K562 (cell line): ENCODE data around the gene MYO16. TPM values are rescaled to one million over a fixed set of nuclear protein-coding genes. Genes with fewer than 3 reads are reported as not detected.
A peak's percentile ranks its signal among the peaks of the same experiment; 100 is the strongest.

Experiments
- ATAC-seq: fragments of 200-7000 bp; cut with Tn5 transposase; 3 replicates; pipeline ENCODE4 v1.9.1; 2020; ENCODE audit warnings: moderate library complexity
- BruUV-seq: library from RNA; stranded (reverse); fragments of 400-500 nt; replicated peaks from 2 replicates; lab custom pipeline; 2021; lab: Mats Ljungman, UMichigan
- CTCF ChIA-PET: fragments of 300-600 bp; formaldehyde crosslinking; extraction: SDS; loops from one replicate; lab custom pipeline; 2021; ENCODE audit warnings: low intra/inter-chr PET ratio; lab: Yijun Ruan, JAX
- POLR2A ChIA-PET: fragments of 300-600, 350-650 bp; sonication (Branson Sonifier 250); formaldehyde crosslinking; extraction: SDS; loops from one replicate; lab custom pipeline; 2021; ENCODE audit warnings: antibody characterized with exemption, inconsistent platforms; lab: Yijun Ruan, JAX
- DNase-seq, 4 experiments: peaks; one replicate each; pipeline versions ENCODE4 v3.0.0 to v3.0.0-alpha.2; 2011 to 2018; ENCODE audit warnings: low spot score in 3 of 4, mixed read lengths in 3 of 4; ENCODE audit errors: extremely low read depth in 1 of 4
- FAIRE-seq: peaks from 2 replicates; lab custom pipeline; 2011; peaks lifted over from hg19 to GRCh38; lab: Jason Lieb, UNC
- H2AFZ ChIP-seq: 2 replicates; pipeline ENCODE4 v1.6.0; 2011; ENCODE audit warnings: low read depth, low read length, control low read depth, inconsistent platforms
- H3K27ac ChIP-seq: fragments of 200-600 bp; 3 replicates; pipeline ENCODE4 v1.8.0; 2011; ENCODE audit warnings: low read depth, mild to moderate bottlenecking, control low read depth, inconsistent platforms, low read length, moderate library complexity, mixed read lengths; ENCODE audit errors: extremely low read depth
- H3K27me3 ChIP-seq, 2 experiments: fragments of 300-600 bp in 1 of 2; 2 replicates in 1 of 2; 3 replicates in 1 of 2; pipeline versions ENCODE4 v1.6.0 to v1.8.0; 2011; ENCODE audit warnings: inconsistent platforms in 2 of 2, low read length in 2 of 2, mild to moderate bottlenecking in 1 of 2, mixed read lengths in 1 of 2, moderate library complexity in 1 of 2; ENCODE audit not compliant: control insufficient read depth in 2 of 2, insufficient read depth in 2 of 2
- H3K36me3 ChIP-seq: fragments of 300-600 bp; 3 replicates; pipeline ENCODE4 v1.8.0; 2011; ENCODE audit warnings: mild to moderate bottlenecking, low read length, inconsistent platforms; ENCODE audit not compliant: control insufficient read depth, insufficient read depth
- H3K4me1 ChIP-seq, 2 experiments: fragments of 200-600 bp in 1 of 2; replicated peaks in 1 of 2; 2 replicates in 1 of 2; 3 replicates in 1 of 2; pipeline versions ENCODE4 v1.5.1 to v1.8.0; 2011; ENCODE audit warnings: inconsistent platforms in 2 of 2, low read length in 2 of 2, mild to moderate bottlenecking in 1 of 2, mixed read lengths in 1 of 2, moderate library complexity in 1 of 2; ENCODE audit not compliant: control insufficient read depth in 2 of 2, insufficient read depth in 2 of 2
- H3K4me2 ChIP-seq: 2 replicates; pipeline ENCODE4 v1.6.1; 2011; ENCODE audit warnings: low read length, control low read depth, inconsistent platforms, mixed read lengths; ENCODE audit not compliant: insufficient read depth
- H3K4me3 ChIP-seq: fragments of 200-600 bp; sonication (generic), shearing (Covaris generic); 2 replicates; pipeline ENCODE4 v1.5.1; 2016; ENCODE audit warnings: control low read depth, inconsistent platforms
- H3K79me2 ChIP-seq: fragments of 200-600 bp; 3 replicates; pipeline ENCODE4 v1.8.0; 2011; ENCODE audit warnings: low read length, inconsistent platforms; ENCODE audit not compliant: control insufficient read depth, insufficient read depth
- H3K9ac ChIP-seq, 2 experiments: 2 replicates each; pipeline versions ENCODE4 v1.6.0 to v1.6.1; 2011; ENCODE audit warnings: low read depth in 2 of 2, low read length in 2 of 2, control low read depth in 1 of 2, inconsistent platforms in 1 of 2, mild to moderate bottlenecking in 1 of 2, mixed read lengths in 1 of 2; ENCODE audit not compliant: insufficient read depth in 1 of 2
- H3K9me1 ChIP-seq: one replicate; pipeline ENCODE4 v1.6.0; 2011; ENCODE audit warnings: inconsistent platforms, mild to moderate bottlenecking, low read length, moderate library complexity; ENCODE audit not compliant: control insufficient read depth, insufficient read depth
- H3K9me3 ChIP-seq: replicated peaks from 2 replicates; pipeline ENCODE4 v1.5.1; 2011; ENCODE audit warnings: low read depth, low read length, inconsistent platforms; ENCODE audit not compliant: control insufficient read depth, insufficient read depth
- H4K20me1 ChIP-seq: replicated peaks from 2 replicates; pipeline ENCODE4 v1.6.1; 2011; ENCODE audit warnings: low read length, inconsistent platforms, mixed read lengths; ENCODE audit not compliant: control insufficient read depth, insufficient read depth
- CBX5 ChIP-seq: IDR thresholded peaks from 2 replicates; pipeline ENCODE4 v1.6.1; 2014; ENCODE audit warnings: low read depth, borderline replicate concordance
- CHD4 ChIP-seq: fragments of 200-600 bp; sonication (generic); IDR thresholded peaks from 3 replicates; pipeline ENCODE4 v1.6.1; 2012; ENCODE audit warnings: low read depth, mild to moderate bottlenecking, mixed read lengths, low read length, inconsistent platforms; ENCODE audit not compliant: insufficient read depth, insufficient replicate concordance, poor library complexity, severe bottlenecking
- CREM ChIP-seq: IDR thresholded peaks from 2 replicates; pipeline ENCODE4 v1.6.1; 2014; ENCODE audit warnings: antibody characterized with exemption, low read depth
- GATAD2A ChIP-seq: fragments of 450-650 bp; IDR thresholded peaks from 2 replicates; pipeline ENCODE4 v1.6.1; 2017
- HCFC1 ChIP-seq: IDR thresholded peaks from 2 replicates; pipeline ENCODE4 v1.6.1; 2012; ENCODE audit warnings: low read depth, low read length, improper control_type of control experiment
- IRF2 ChIP-seq: sonication (generic); formaldehyde crosslinking; IDR thresholded peaks from 2 replicates; pipeline ENCODE4 v1.8.1; 2022; ENCODE audit warnings: mild to moderate bottlenecking, missing genetic modification reagents
- MITF ChIP-seq: IDR thresholded peaks from 2 replicates; pipeline ENCODE4 v1.6.1; 2014; ENCODE audit warnings: antibody characterized with exemption
- PHF8 ChIP-seq: fragments of 200-600 bp; sonication (generic); IDR thresholded peaks from 2 replicates; pipeline ENCODE4 v1.6.1; 2012; ENCODE audit warnings: mixed run types, mild to moderate bottlenecking, inconsistent platforms, low read length, moderate library complexity, borderline replicate concordance
- PURB ChIP-seq: sonication (generic); formaldehyde crosslinking; IDR thresholded peaks from 2 replicates; pipeline ENCODE4 v1.9.0; 2021; ENCODE audit warnings: low read depth, mild to moderate bottlenecking, missing genetic modification reagents
- SIX5 ChIP-seq, 2 experiments: IDR thresholded peaks; 2 replicates each; pipeline ENCODE4 v1.6.1; 2011; ENCODE audit warnings: low read length in 2 of 2, borderline replicate concordance in 1 of 2, low read depth in 1 of 2, mild to moderate bottlenecking in 1 of 2, moderate library complexity in 1 of 2; ENCODE audit not compliant: insufficient read depth in 1 of 2
- SMARCA4 ChIP-seq: fragments of 450-650 bp; IDR thresholded peaks from 2 replicates; pipeline ENCODE4 v1.6.1; 2016
- SMARCC2 ChIP-seq: fragments of 450-650 bp; IDR thresholded peaks from 2 replicates; pipeline ENCODE4 v1.6.1; 2017; ENCODE audit warnings: antibody characterized with exemption, moderate library complexity, mild to moderate bottlenecking, low read depth
- TCF7L2 ChIP-seq: fragments of 150-350 bp; IDR thresholded peaks from 2 replicates; pipeline ENCODE4 v1.6.1; 2016; ENCODE audit warnings: low read depth, mild to moderate bottlenecking, low read length, moderate library complexity
- THAP7 ChIP-seq: fragments of 250-450 bp; sonication (Bioruptor Pico); IDR thresholded peaks from 2 replicates; pipeline ENCODE4 v1.5.0; 2021
- UBTF ChIP-seq, 2 experiments: IDR thresholded peaks; 2 replicates each; pipeline ENCODE4 v1.6.1; 2012; ENCODE audit warnings: improper control_type of control experiment in 2 of 2, low read depth in 2 of 2, low read length in 2 of 2, borderline replicate concordance in 1 of 2
- ZNF143 ChIP-seq: sonication (generic); formaldehyde crosslinking; IDR thresholded peaks from 2 replicates; pipeline ENCODE4 v1.9.0; 2022; ENCODE audit warnings: mild to moderate bottlenecking, missing genetic modification reagents
- ZNF23 ChIP-seq: fragments of 250-450 bp; sonication (Bioruptor Pico); IDR thresholded peaks from 2 replicates; pipeline ENCODE4 v1.4.0; 2020; ENCODE audit warnings: mild to moderate bottlenecking
- ZNF324 ChIP-seq: fragments of 250-450 bp; sonication (Bioruptor Pico); IDR thresholded peaks from 2 replicates; pipeline ENCODE4 v1.4.0; 2020; ENCODE audit warnings: mild to moderate bottlenecking
- ZNF445 ChIP-seq: fragments of 250-450 bp; sonication (Bioruptor Pico); IDR thresholded peaks from 2 replicates; pipeline ENCODE4 v1.4.0; 2020; ENCODE audit warnings: low read depth, mild to moderate bottlenecking, moderate library complexity
- ZNF511 ChIP-seq: sonication (generic); formaldehyde crosslinking; IDR thresholded peaks from 2 replicates; pipeline ENCODE4 v1.8.0; 2022; ENCODE audit warnings: mild to moderate bottlenecking, missing genetic modification reagents
- WGBS: fragments of 100-300 bp; shearing (Covaris generic); methylation state at CpG from one replicate; pipeline ENCODE4 v1.1.6; 2016; ENCODE audit warnings: low coverage, mixed read lengths; ENCODE audit not compliant: insufficient coverage; ENCODE audit errors: missing lambda C conversion rate; 5-methylcytosine and 5-hydroxymethylcytosine counted together
- in situ Hi-C: fragments of 300-500 bp; cut with MboI; formaldehyde crosslinking; loops from 4 replicates; pipeline ENCODE4 v1.15.0; 2018; ENCODE audit warnings: inconsistent platforms, mixed read lengths
- intact Hi-C: fragments of 100-400 bp; cut with micrococcal nuclease; formaldehyde crosslinking; loops from 2 replicates; pipeline ENCODE4 v1.14.2; 2022
- polyA plus RNA-seq, 8 experiments: library from polyadenylated mRNA; depleted of rRNA in 4 of 8; stranded (reverse) in 5 of 8; unstranded in 3 of 8; fragments of >200 nt; fragmentation: Nextera tagmentation in 2 of 8; fragmentation: Illumina TruSeq in 1 of 8; extraction: Ambion mirVana in 2 of 8; extraction: Trizol in 1 of 8; gene quantifications; 2 replicates each; pipeline versions ENCODE4 v1.2.1 to v1.2.3, GENCODE V29; 2011 to 2014; ENCODE audit warnings: inconsistent platforms in 1 of 8, missing spikeins in 1 of 8
- total RNA-seq, 7 experiments: library from RNA; depleted of rRNA in 6 of 7; stranded (reverse); fragments of >200 nt in 6 of 7; fragmentation: Illumina TruSeq in 2 of 7; extraction: Trizol in 2 of 7; gene quantifications; 2 replicates each; pipeline versions ENCODE4 v1.2.1 to v1.2.3, GENCODE V29; 2011 to 2021; ENCODE audit warnings: low replicate concordance in 1 of 7

Gene MYO16
- total and polyA plus RNA-seq, 9 of the 15 experiments (the other 6 are each of a cell fraction or from before 2014, with no cell fraction given) = 4.3 to 45.7 (median 12.1) TPM

- H3K4me2 ChIP-seq = no peak overlapping the region
- in situ Hi-C loops = no loop called here
- POLR2A ChIA-PET = no interaction called here
- H3K9ac ChIP-seq = no peak overlapping the region
- DNase-seq = peak in 2 of 4 experiments; percentile 9 to 49
- BruUV-seq = no TSS peak
- H3K9me1 ChIP-seq = no peaks in the 10 kb centered on the region
- intact Hi-C loops = no loop called here
- peak; percentile 96 for ATAC-seq
- no peaks in the 10 kb centered on the region for H3K79me2 ChIP-seq
- H3K27ac ChIP-seq = no peak overlapping the region
- CTCF ChIA-PET = no interaction called here
- no peaks in the 10 kb centered on the region for H3K4me1 ChIP-seq
- WGBS = 43% methylated on average over 4 of the region's 4 CpGs
- H2AFZ ChIP-seq = peak overlapping the region; percentile 72
- peak; percentile 96 for FAIRE-seq
- H3K36me3 ChIP-seq = no peaks in the 10 kb centered on the region
- no peaks in the 10 kb centered on the region for H4K20me1 ChIP-seq
- H3K9me3 ChIP-seq = no peaks in the 10 kb centered on the region
- H3K4me3 ChIP-seq = no peak overlapping the region
- H3K27me3 ChIP-seq = no peaks in the 10 kb centered on the region
- no peak for TF ChIP-seq ZNF445 (CRISPR knock-in tag)
- TF ChIP-seq SIX5 (IDR thresholded peaks at IDR 0.05; ENCODE audit: borderline replicate concordance in 1 of 2, insufficient read depth in 1 of 2, low read depth in 1 of 2, low read length in 2 of 2) = peak; percentile 42 to 49; a peak in 2 of 4 replicates
- no peak for TF ChIP-seq PURB (CRISPR knock-in tag)
- no peak for TF ChIP-seq ZNF511 (CRISPR knock-in tag)
- peak; percentile 76 for TF ChIP-seq ZNF143 (CRISPR knock-in tag)
- TF ChIP-seq UBTF (IDR thresholded peaks at IDR 0.05; ENCODE audit: borderline replicate concordance in 1 of 2, low read depth in 2 of 2, low read length in 2 of 2) = no peak
- no peak for TF ChIP-seq ZNF324 (CRISPR knock-in tag)
- no peak for TF ChIP-seq SMARCC2
- peak; percentile 77 for TF ChIP-seq HCFC1
- TF ChIP-seq MITF = no peak
- no peak for TF ChIP-seq TCF7L2
- TF ChIP-seq PHF8 = no peak
- TF ChIP-seq SMARCA4 = no peak
- TF ChIP-seq ZNF23 = no peak
- no peak for TF ChIP-seq CBX5
- 0 out of 2 replicates have a peak, but pooled peaks have one; percentile 18 for TF ChIP-seq CREM
- TF ChIP-seq GATAD2A = no peak
- no peak for TF ChIP-seq THAP7 (CRISPR knock-in tag)
- TF ChIP-seq CHD4 = no peak
- TF ChIP-seq IRF2 (CRISPR knock-in tag) = no peak
These were observed 105.3 kb downstream of the MYO16 start for GRCh38 chr13:108734676-108735075.
